Body of pancreas (tissue), 4 donors: ENCODE results near the gene AKAP17A. TPM values are rescaled to one million over a fixed set of nuclear protein-coding genes. Genes with fewer than 3 reads are reported as not detected.

ENCODE experiments used
- ATAC-seq: fragments of 150-250 bp; one replicate; pipeline ENCODE4 v1.9.1; 2016
- DNase-seq, 4 donors: peaks; one replicate each; pipeline ENCODE4 v3.0.0-alpha.2; 2019
- H3K27ac ChIP-seq, 4 donors: fragments of 200-600 bp; sonication (generic); 1 replicate in 3 of 4; 2 replicates in 1 of 4; pipeline versions ENCODE4 v1.5.1 to v1.6.1; 2016 to 2019; ENCODE audit warnings: mild to moderate bottlenecking in 1 of 4, mixed read lengths in 1 of 4, moderate library complexity in 1 of 4
- H3K27me3 ChIP-seq, 2 donors: fragments of 200-600 bp; sonication (generic); one replicate each; pipeline ENCODE4 v1.6.0; 2016; ENCODE audit warnings: mild to moderate bottlenecking in 1 of 2
- H3K36me3 ChIP-seq, 2 donors: fragments of 200-600 bp; sonication (generic); replicated peaks in 1 of 2; 2 replicates each; pipeline ENCODE4 v1.5.1; 2016; ENCODE audit warnings: low read depth in 2 of 2; ENCODE audit not compliant: insufficient read depth in 1 of 2
- H3K4me1 ChIP-seq: fragments of 200-600 bp; sonication (generic); one replicate; pipeline ENCODE4 v1.6.0; 2016
- H3K4me3 ChIP-seq, 2 donors: fragments of 200-600 bp; sonication (generic); 1 replicate in 1 of 2; 2 replicates in 1 of 2; pipeline ENCODE4 v1.5.1; 2016 to 2019
- H3K9me3 ChIP-seq, 3 donors: fragments of 200-600 bp; sonication (generic); 1 replicate in 2 of 3; 2 replicates in 1 of 3; pipeline ENCODE4 v1.5.1; 2016
- CTCF ChIP-seq, 7 experiments: fragments of 450-650 bp in 4 of 7; fragments of 200-600 bp in 3 of 7; sonication (generic) in 3 of 7; IDR thresholded peaks; one replicate each; pipeline ENCODE4 v1.5.1; 2016 to 2019; ENCODE audit warnings: antibody characterized with exemption in 7 of 7
- POLR2A ChIP-seq, 3 donors: fragments of 450-650 bp; IDR thresholded peaks; one replicate each; pipeline ENCODE4 v1.6.1; 2016; ENCODE audit warnings: antibody characterized with exemption in 3 of 3, mild to moderate bottlenecking in 2 of 3
- WGBS, 2 donors: methylation state at CpG; one replicate each; pipeline ENCODE4 v1.1.5; 2017; 5-methylcytosine and 5-hydroxymethylcytosine counted together
- intact Hi-C: fragments of 100-400 bp; cut with DNase I; formaldehyde crosslinking; loops from one replicate; pipeline ENCODE4 v1.15.1; 2023
- total RNA-seq, 2 donors: library from RNA; depleted of rRNA; stranded (reverse); fragments of >200 nt; gene quantifications; one replicate each; pipeline ENCODE4 v1.1.0, GENCODE V29; 2016

The AKAP17A gene
- total RNA-seq, 2 donors from 2014 or later: 55.5 to 162 TPM

DNA sequence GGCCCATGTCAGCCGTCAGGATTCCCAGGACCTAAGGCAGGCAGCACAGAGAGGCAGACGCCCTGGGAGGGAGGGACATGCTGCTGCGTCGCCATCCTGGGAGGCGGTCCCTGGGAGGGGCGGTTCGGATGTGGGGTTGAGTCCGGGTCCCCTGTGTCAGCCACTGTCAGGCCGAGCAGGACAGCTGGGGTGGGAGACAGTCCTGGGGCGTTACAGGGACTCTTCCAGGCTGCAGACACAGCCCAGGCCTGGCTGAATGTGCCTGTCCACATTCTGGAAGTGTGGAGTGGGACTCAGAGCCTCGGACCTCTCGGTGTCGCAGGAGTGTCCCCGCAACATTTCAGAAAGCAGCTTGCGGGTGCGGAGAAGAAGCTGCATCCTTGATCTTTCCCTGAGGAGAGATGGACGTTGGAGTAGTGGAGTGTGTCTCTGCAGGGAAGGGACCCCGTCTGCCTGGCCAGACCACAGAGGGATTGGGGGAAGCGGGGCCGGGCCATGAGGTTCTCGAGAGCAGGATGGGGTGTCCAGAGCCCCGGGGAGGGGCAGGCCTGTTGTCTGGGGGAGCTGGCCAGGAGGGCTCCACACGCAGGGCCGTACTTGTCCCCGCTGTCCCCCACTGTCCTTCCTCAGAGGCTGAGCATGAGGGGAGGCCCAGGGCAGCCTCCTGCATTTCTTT is 6.1 kb downstream of the AKAP17A start:
- DNase-seq: no peak
- WGBS, 2 donors: 91 to 98% methylated on average over 15 to 25 of the region's 25 CpGs
- no peak for ATAC-seq
- Histone ChIP-seq H3K4me3 (no peak overlapping the region), H3K4me1 (peaks cover 19% of the 10 kb centered on the region), H3K36me3 (peaks cover 39 to 58% of the 10 kb centered on the region in 2 donors), H3K9me3 (no peaks in the 10 kb centered on the region), H3K27me3 (no peaks in the 10 kb centered on the region), H3K27ac (no peak overlapping the region)
- intact Hi-C loops: no loop called here
- no peak for TF ChIP-seq CTCF (IDR thresholded peaks at IDR 0.05)
- no peak for TF ChIP-seq POLR2A (IDR thresholded peaks at IDR 0.05)

- no peaks in the 10 kb centered on the region for H3K27me3 ChIP-seq
- no peak for DNase-seq
- no peak overlapping the region for H3K27ac ChIP-seq
- TF ChIP-seq POLR2A (IDR thresholded peaks at IDR 0.05): no peak
- no peak for TF ChIP-seq CTCF (IDR thresholded peaks at IDR 0.05)
- H3K36me3 ChIP-seq: peaks cover 39 to 63% of the 10 kb centered on the region in 2 donors
- no peak overlapping the region for H3K4me3 ChIP-seq
- ATAC-seq: no peak
- H3K9me3 ChIP-seq: no peaks in the 10 kb centered on the region
- intact Hi-C loops: no loop called here
- H3K4me1 ChIP-seq: peaks cover 14% of the 10 kb centered on the region
- WGBS, 2 donors: 87 to 90% methylated on average over 28 to 37 of the region's 50 CpGs
Measured at GRCh38 chrX:1598021-1598875, 6.8 kb downstream of the AKAP17A start.

DNA sequence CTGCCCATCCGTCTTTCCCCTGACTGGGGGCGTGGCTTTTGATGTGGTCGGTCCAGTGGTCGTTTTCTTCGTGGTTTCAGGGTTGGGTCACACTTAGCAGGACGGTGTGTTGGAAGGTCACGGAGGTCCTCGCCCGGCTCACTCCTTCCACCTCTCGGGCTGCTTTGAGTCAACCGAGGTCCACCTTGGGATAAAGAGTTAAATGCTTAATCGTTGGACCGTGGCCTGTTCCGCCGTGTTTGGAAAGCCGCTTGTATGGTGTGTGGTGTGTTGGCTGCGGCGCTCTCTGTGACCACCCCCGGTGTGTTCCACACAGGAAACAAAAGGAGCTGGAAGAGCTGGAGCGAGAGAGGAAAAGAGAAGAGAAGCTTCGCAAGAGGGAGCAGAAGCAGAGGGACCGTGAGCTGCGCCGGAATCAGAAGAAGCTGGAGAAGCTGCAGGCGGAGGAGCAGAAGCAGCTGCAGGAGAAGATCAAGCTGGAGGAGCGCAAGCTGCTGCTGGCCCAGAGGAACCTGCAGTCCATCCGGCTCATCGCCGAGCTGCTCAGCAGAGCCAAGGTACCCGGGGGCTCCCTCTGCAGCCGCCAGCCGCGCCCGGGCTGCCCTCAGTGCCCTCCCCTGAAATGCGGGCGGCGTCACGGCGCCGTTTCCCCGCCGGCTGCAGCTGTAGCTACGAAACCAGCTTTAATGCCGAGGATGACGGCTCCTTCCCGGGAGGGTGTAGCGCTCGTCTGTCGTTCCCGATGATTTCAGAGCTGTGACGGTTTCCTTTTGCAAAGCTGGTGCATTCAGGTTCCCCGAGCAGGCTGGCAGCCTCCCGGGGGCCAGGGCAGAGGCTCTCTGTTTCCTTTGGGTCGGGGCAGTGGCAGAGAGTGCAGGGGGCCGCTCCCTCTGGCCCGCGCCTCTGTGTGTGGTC is 7.7 kb downstream of the AKAP17A start:
- H3K4me3 ChIP-seq: no peak overlapping the region
- intact Hi-C loops: no loop called here
- no peak for TF ChIP-seq CTCF (IDR thresholded peaks at IDR 0.05)
- no peak for TF ChIP-seq POLR2A (IDR thresholded peaks at IDR 0.05)
- DNase-seq (no peak), ATAC-seq (no peak)
- H3K4me1 ChIP-seq: peaks cover 6% of the 10 kb centered on the region
- H3K27ac ChIP-seq: no peak overlapping the region
- peaks cover 39 to 58% of the 10 kb centered on the region in 2 donors for H3K36me3 ChIP-seq
- H3K27me3 ChIP-seq: no peaks in the 10 kb centered on the region
- H3K9me3 ChIP-seq: no peaks in the 10 kb centered on the region
- WGBS, 2 donors: 85 to 87% methylated on average over 26 to 57 of the region's 57 CpGs

DNA sequence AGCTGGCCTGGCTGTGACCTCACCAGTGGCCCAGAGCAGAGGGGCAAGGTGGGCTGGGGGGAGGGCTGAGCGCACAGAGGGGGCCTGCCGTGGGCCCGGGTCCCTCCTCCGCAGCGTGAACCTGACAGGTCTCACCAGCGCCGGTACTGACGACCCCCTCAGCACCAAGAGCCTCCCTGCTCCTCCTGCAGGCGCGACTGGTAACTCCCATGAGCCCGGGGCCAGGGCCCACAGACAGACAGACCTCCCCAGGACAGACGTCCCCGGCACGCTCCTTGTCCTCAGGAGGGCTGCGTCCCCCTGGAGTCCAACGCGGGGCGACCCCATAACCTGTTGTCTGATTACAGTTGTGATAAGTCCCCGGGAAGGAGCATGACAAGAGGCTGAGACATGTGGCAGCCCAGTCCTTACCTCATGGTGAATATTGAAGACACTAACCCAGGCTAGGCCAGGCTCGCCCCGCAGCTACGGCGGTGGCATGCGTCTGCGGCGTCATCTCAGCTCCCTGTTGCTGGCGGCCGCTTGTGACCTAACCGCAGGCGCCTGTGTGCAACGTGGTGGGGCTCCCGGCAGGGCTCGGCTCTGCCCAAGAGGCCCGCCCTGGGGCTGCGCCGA is 8.5 kb downstream of the AKAP17A start:
- peaks cover 1% of the 10 kb centered on the region for H3K4me1 ChIP-seq
- H3K36me3 ChIP-seq: peaks cover 39 to 57% of the 10 kb centered on the region in 2 donors
- 93 to 94% methylated on average over 6 to 36 of the region's 36 CpGs for WGBS, 2 donors
- no peak for DNase-seq
- no peaks in the 10 kb centered on the region for H3K9me3 ChIP-seq
- intact Hi-C loops: no loop called here
- ATAC-seq: no peak
- H3K27me3 ChIP-seq: no peaks in the 10 kb centered on the region
- H3K27ac ChIP-seq: no peak overlapping the region
- no peak overlapping the region for H3K4me3 ChIP-seq
- no peak for TF ChIP-seq CTCF (IDR thresholded peaks at IDR 0.05)
- no peak for TF ChIP-seq POLR2A (IDR thresholded peaks at IDR 0.05)
